ACC112 (cell line): ENCODE results near the gene CDCA7L.
A peak's percentile ranks its signal among the peaks of the same experiment; 100 is the strongest.

Source experiments
- H2AFZ ChIP-seq: fragments of 200-600 bp; sonication (generic); one replicate; pipeline ENCODE4 v1.6.0; 2017; ENCODE audit warnings: antibody characterized with exemption, low read length; ENCODE audit not compliant: unreplicated experiment
- H3K27ac ChIP-seq: fragments of 200-600 bp; sonication (generic); 2 replicates; pipeline ENCODE4 v1.5.1; 2014; ENCODE audit warnings: low read depth, mild to moderate bottlenecking, antibody characterized with exemption, low read length, moderate library complexity
- H3K27me3 ChIP-seq: fragments of 200-600 bp; sonication (generic); 2 replicates; pipeline ENCODE4 v1.6.1; 2014; ENCODE audit warnings: mild to moderate bottlenecking, antibody characterized with exemption, low read length, moderate library complexity, mixed read lengths; ENCODE audit not compliant: insufficient read depth
- H3K36me3 ChIP-seq: fragments of 200-600 bp; sonication (generic); 2 replicates; pipeline ENCODE4 v1.6.1; 2016; ENCODE audit warnings: mild to moderate bottlenecking, antibody characterized with exemption, low read length, moderate library complexity, mixed read lengths; ENCODE audit not compliant: insufficient read depth
- H3K4me1 ChIP-seq: fragments of 200-600 bp; sonication (generic); one replicate; pipeline ENCODE4 v1.6.1; 2016; ENCODE audit warnings: low read length, mixed read lengths; ENCODE audit not compliant: insufficient read depth, unreplicated experiment, control insufficient read depth
- H3K4me3 ChIP-seq: fragments of 200-600 bp; sonication (generic); 2 replicates; pipeline ENCODE4 v1.5.1; 2014; ENCODE audit warnings: mild to moderate bottlenecking, low read depth, low read length
- H3K79me2 ChIP-seq: fragments of 200-600 bp; sonication (generic); one replicate; pipeline ENCODE4 v1.6.0; 2016; ENCODE audit warnings: low read length; ENCODE audit not compliant: control insufficient read depth, unreplicated experiment, insufficient read depth

Gene CDCA7L, protein sequence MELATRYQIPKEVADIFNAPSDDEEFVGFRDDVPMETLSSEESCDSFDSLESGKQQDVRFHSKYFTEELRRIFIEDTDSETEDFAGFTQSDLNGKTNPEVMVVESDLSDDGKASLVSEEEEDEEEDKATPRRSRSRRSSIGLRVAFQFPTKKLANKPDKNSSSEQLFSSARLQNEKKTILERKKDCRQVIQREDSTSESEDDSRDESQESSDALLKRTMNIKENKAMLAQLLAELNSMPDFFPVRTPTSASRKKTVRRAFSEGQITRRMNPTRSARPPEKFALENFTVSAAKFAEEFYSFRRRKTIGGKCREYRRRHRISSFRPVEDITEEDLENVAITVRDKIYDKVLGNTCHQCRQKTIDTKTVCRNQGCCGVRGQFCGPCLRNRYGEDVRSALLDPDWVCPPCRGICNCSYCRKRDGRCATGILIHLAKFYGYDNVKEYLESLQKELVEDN

DNA sequence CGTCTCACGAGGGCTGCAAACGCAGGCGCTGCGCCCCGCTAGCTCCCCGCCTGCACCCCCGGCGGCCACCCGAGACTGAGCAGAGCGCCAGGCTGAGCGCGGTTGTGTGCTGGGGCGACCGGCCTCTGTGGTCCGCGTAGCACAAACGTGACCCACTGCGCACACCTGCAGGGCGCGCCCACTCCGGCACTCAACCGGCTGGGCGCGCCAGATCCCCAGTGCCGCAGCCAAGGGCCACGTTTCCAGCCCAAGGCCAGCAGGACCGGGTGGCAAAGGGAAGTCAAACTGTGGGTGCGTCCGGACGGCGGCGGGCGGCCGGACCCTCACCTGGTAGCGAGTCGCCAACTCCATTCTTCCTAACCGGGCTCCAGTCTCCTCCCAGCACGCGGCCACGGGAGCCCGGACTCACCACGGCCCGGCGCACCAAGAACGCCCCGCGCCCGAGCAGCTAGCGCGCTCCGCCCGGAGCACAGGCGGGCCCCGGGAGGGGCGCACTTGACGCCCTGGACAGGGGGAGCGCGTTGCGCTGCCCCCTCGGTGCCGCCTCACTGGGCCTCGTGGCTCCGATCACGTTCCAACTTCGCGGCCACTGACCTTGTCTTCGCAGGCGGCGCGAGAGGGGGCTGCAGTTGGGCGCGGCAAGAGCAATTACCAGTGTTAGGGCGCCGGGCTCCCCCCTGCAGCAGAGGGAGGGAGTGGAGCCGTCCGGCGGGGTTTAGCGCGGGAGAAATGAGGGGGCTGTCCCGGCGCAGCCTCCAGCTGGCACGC is at the start of gene CDCA7L:
Gene CDCA7L, minus strand, starts transcription at position 446 of the 768 bp plus-strand sequence. Its CDS starts 95 bp downstream, at position 351.
- H2AFZ ChIP-seq, result peak within 1 kb of the TSS; percentile 71
- peak within 1 kb of the TSS; percentile 86 for H3K27ac ChIP-seq
- H3K27me3 ChIP-seq, result no peaks in the 10 kb centered on the region
- peaks cover 41% of the 10 kb centered on the region for H3K79me2 ChIP-seq
- H3K36me3 ChIP-seq, result no peaks in the 10 kb centered on the region
- H3K4me3 ChIP-seq, result peak within 1 kb of the TSS; percentile 92
- peaks cover 37% of the 10 kb centered on the region for H3K4me1 ChIP-seq

DNA sequence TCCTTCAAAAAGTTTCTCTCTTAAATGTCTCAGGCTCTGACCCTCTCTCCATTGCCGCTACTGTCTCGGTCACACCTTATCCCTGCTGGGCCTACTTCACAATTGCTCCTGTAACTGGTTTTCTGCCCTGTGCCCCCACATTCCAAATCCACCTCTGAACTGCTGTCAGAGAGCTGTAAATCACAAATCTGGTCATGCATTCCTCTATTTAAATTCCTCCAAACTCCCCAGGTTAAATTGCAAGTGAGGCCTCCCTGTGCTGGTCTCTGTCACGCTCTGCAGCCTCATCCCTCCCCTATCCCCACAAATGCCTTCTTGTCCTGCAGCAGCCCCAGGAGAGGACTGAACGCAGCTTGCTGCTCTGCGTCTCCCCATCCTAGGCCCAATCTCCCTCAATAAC is 40.4 kb upstream of the CDCA7L start:
- Histone ChIP-seq H3K4me3 (no peak overlapping the region), H3K36me3 (no peaks in the 10 kb centered on the region), H2AFZ (no peak overlapping the region), H3K27ac (no peak overlapping the region), H3K4me1 (no peaks in the 10 kb centered on the region), H3K79me2 (no peaks in the 10 kb centered on the region), H3K27me3 (no peaks in the 10 kb centered on the region)

DNA sequence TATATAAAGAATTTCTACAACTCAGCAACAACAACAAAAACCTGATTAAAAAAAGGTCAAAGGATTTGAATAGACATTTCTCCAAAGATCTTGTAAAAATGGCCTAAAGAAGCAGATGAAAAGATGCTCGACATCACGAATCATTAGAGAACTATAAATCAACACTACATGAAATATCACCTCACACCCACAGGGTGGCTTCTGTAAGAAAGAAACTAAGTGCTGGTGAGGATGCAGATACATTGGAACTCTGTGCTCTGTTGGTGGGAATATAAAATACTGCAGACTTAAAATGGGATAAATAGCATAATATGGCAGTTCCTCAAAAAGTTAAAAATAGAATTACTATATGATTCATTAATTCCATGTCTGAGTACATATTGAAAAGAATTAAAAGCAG is 38.3 kb upstream of the CDCA7L start:
- H3K79me2 ChIP-seq, result no peaks in the 10 kb centered on the region
- H3K4me1 ChIP-seq, result no peaks in the 10 kb centered on the region
- no peak overlapping the region for H3K27ac ChIP-seq
- H3K4me3 ChIP-seq, result no peak overlapping the region
- no peak overlapping the region for H2AFZ ChIP-seq
- no peaks in the 10 kb centered on the region for H3K36me3 ChIP-seq
- no peaks in the 10 kb centered on the region for H3K27me3 ChIP-seq

DNA sequence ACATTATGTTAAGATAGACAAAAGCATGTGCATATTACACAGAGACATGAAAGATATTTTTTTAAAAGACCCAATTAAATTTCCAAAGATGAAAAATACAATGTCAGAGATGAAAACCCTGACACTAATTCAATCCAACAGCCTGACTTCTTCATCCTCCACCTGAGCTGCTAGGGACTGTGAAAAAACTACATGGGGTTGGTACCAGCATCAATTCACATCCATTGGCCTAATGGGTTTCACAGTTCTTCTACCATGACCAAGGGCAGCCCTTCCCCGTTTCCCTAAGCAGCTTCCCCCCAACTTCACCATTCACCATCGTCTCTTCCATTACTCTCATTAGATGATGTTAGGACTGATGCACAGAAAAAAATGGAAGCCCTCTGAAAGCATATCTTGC is 37.4 kb upstream of the CDCA7L start:
- H3K4me1 ChIP-seq, result no peaks in the 10 kb centered on the region
- H3K27ac ChIP-seq, result no peak overlapping the region
- H3K27me3 ChIP-seq, result no peaks in the 10 kb centered on the region
- no peak overlapping the region for H3K4me3 ChIP-seq
- no peaks in the 10 kb centered on the region for H3K79me2 ChIP-seq
- no peak overlapping the region for H2AFZ ChIP-seq
- H3K36me3 ChIP-seq, result no peaks in the 10 kb centered on the region

DNA sequence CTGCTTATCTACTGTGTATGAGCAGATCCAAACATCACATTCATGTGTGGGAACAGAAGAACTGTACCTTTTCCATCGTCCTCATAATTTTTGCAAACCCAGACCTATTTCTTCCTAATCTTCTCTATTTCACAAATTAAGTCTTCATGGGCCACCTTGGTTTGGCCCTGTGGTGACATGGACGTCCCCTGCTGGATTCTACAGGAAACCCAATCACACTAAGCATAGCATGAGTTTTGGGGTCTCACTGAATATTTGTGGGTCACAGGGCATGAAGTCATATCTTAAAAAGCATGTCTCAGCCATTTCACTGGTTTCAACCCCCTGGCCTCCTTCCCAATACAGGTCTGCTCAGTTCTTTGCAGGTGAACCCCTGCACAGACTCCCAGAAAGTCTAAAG is 35.8 kb upstream of the CDCA7L start:
- Histone ChIP-seq H3K4me3 (no peak overlapping the region), H3K36me3 (no peaks in the 10 kb centered on the region), H3K4me1 (no peaks in the 10 kb centered on the region), H3K27me3 (no peaks in the 10 kb centered on the region), H2AFZ (no peak overlapping the region), H3K27ac (no peak overlapping the region), H3K79me2 (no peaks in the 10 kb centered on the region)

DNA sequence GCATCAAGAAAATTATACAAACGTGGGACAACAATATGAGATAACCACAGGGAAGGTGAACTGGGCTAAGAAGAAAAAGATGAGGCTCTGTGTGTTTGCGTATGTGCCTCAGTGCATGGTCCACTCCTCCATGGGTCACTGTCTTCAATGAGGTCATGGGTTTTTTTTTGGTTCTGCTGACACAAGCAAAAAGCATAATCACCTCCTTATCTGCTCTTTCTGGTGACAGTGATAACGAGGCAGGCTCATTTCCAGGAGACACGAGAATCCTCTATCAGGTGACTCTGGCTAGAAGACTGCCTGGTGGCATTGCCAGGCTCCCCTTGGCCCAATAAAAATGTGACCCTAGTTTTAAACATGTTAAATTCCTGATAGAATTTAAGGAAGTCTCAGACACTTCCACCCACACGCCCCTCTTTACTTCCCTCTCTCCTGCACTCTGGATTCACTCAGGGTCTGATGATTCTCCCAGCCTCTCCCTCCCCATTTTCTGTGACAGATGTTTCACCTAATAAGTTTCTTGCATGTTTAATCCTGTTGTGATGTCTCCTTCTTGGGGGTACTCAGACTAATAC is 35.3 kb upstream of the CDCA7L start:
- no peaks in the 10 kb centered on the region for H3K27me3 ChIP-seq
- H3K4me3 ChIP-seq, result no peak overlapping the region
- H2AFZ ChIP-seq, result no peak overlapping the region
- no peak overlapping the region for H3K27ac ChIP-seq
- H3K4me1 ChIP-seq, result no peaks in the 10 kb centered on the region
- no peaks in the 10 kb centered on the region for H3K79me2 ChIP-seq
- H3K36me3 ChIP-seq, result no peaks in the 10 kb centered on the region

DNA sequence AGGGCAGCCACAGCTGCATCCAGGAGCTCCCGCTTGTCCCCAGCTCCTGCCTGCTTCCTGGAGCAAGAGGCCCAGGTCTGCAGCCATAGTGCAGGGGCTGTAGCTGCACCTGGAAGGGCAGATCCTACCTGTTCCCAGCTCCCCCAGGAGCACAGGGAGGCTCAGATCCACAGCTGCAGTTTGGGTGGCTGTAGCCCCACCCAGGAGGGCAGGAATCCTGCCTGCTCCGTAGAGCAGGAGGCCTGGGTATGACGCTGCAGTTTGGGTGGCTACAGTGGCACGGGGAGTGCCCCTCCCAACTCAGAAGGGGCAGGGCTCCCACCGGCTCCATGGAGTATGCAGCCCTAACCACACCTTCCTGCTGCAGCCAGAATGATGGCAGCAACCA is 26.7 kb upstream of the CDCA7L start:
- Histone ChIP-seq H3K79me2 (no peaks in the 10 kb centered on the region), H2AFZ (no peak overlapping the region), H3K4me1 (no peaks in the 10 kb centered on the region), H3K27me3 (no peaks in the 10 kb centered on the region), H3K27ac (no peak overlapping the region), H3K36me3 (no peaks in the 10 kb centered on the region), H3K4me3 (no peak overlapping the region)

DNA sequence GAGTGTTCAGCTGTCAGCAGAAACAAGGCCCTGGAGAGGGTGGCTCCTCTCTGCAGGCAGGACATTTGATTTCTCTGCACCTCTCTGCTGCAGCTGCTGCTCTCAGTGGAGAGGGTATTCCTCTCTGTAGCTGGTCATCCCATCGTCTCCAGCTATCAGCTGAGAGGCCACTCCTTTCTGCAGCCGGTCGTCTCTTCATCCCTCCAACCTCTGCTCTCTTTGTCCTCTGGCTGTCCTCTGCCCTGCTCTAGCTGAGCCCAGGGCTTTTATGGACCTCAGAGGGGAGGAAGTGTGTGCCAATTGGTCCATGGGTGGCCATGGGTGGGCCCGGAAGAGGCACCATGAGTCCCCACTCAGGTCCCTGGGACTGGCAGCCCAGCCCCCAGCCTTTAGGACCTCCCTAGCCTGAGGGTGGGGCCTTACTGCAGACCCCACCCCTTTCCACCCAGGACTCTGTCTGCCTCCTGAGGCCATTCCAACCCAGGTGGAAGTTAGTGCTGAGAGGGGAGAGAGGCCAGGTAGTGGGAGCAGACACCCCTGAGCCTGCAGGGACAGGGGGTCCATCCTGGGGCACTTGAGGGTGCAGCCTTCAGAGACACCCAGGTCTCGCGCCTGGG is 26.2 kb upstream of the CDCA7L start:
- Histone ChIP-seq H3K4me3 (no peak overlapping the region), H3K36me3 (no peaks in the 10 kb centered on the region), H3K27me3 (no peaks in the 10 kb centered on the region), H3K4me1 (no peaks in the 10 kb centered on the region), H3K27ac (no peak overlapping the region), H2AFZ (no peak overlapping the region), H3K79me2 (no peaks in the 10 kb centered on the region)

DNA sequence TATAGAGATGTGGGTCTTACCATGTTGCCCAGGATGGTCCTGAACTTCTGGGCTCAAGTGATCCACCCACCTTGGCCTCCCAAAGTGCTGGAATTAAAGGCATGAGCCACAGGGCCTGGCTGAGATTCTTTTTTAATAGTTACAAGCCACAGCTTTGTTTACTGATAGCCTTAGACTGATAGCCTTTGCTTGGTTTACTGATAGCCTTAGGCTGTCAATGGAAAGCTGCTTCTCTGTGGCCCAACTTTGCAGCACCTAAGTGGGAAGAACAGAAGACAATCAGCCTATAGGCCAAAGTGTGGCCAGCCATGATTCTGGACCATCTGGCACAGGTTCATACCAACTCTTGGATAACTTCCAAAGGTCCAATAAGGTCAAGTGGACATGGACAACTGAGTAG is 24.1 kb upstream of the CDCA7L start:
- Histone ChIP-seq H3K4me1 (no peaks in the 10 kb centered on the region), H3K4me3 (no peak overlapping the region), H3K36me3 (no peaks in the 10 kb centered on the region), H3K79me2 (no peaks in the 10 kb centered on the region), H2AFZ (no peak overlapping the region), H3K27me3 (no peaks in the 10 kb centered on the region), H3K27ac (no peak overlapping the region)

DNA sequence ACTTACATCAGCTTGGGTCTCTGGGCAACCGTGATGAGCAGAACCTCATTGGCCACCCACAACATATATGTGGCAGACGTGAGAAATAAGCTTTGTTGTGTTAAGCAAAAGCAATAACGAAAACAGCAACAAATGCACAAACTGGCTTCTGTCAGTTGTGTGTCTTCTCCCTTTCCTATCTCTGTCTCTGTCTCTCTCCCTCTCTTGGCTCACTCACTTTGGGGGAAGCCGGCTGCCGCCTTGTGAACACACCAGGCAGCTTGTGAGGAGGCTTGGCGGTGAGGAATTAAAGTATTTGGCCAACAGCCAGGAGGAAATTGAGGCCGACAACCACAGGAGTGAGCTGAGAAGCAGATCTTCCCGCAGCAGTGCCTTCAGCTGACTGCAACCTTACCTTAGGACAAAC is 21.9 kb upstream of the CDCA7L start:
- Histone ChIP-seq H3K4me1 (no peaks in the 10 kb centered on the region), H3K27me3 (no peaks in the 10 kb centered on the region), H3K4me3 (no peak overlapping the region), H3K36me3 (no peaks in the 10 kb centered on the region), H3K79me2 (no peaks in the 10 kb centered on the region), H2AFZ (no peak overlapping the region), H3K27ac (no peak overlapping the region)
